WTC11 (cell line): ENCODE measurements around the gene GSK3B. TPM values are rescaled to one million over a fixed set of nuclear protein-coding genes. Genes with fewer than 3 reads are reported as not detected.

Source experiments
- ATAC-seq: fragments of 200-7000 bp; cut with Tn5 transposase; 2 replicates; pipeline ENCODE4 v1.10.0; 2021; ENCODE audit warnings: mild to moderate bottlenecking, moderate library complexity
- CTCF ChIA-PET: fragments of 300-600 bp; sonication (Branson Sonifier 250); formaldehyde crosslinking; loops from one replicate; lab custom pipeline; 2021; ENCODE audit warnings: antibody characterized with exemption; lab: Charles Lee
- POLR2A ChIA-PET: fragments of 350-600 bp; sonication (Branson Sonifier 250); formaldehyde crosslinking; loops from one replicate; lab custom pipeline; 2021; ENCODE audit warnings: antibody characterized with exemption; lab: Charles Lee
- DNase-seq: peaks from one replicate; pipeline ENCODE4 v3.0.0; 2021; ENCODE audit warnings: low spot score
- H3K27ac Mint-ChIP-seq: 2 replicates; pipeline ENCODE4 v1.8.0; 2021; ENCODE audit warnings: mixed read lengths
- H3K27me3 Mint-ChIP-seq: 2 replicates; pipeline ENCODE4 v1.8.0; 2021; ENCODE audit warnings: low read depth, mild to moderate bottlenecking, moderate library complexity, mixed read lengths
- H3K36me3 Mint-ChIP-seq: 2 replicates; pipeline ENCODE4 v1.8.0; 2021; ENCODE audit warnings: mixed read lengths
- H3K4me1 Mint-ChIP-seq: 2 replicates; pipeline ENCODE4 v1.8.0; 2022; ENCODE audit warnings: mixed read lengths
- H3K4me3 Mint-ChIP-seq: 2 replicates; pipeline ENCODE4 v1.8.0; 2021; ENCODE audit warnings: mild to moderate bottlenecking, moderate library complexity, mixed read lengths
- H3K9me3 Mint-ChIP-seq: 2 replicates; pipeline ENCODE4 v1.8.0; 2021; ENCODE audit warnings: mixed read lengths
- ATF1 ChIP-seq: sonication (generic); formaldehyde crosslinking; IDR thresholded peaks from 2 replicates; pipeline ENCODE4 v1.8.1; 2023; ENCODE audit warnings: mild to moderate bottlenecking, moderate library complexity, missing genetic modification reagents
- ELF4 ChIP-seq: sonication (generic); formaldehyde crosslinking; IDR thresholded peaks from 2 replicates; pipeline ENCODE4 v1.8.1; 2022; ENCODE audit warnings: low read depth, mild to moderate bottlenecking, moderate library complexity, missing genetic modification reagents
- ETV6 ChIP-seq: sonication (generic); formaldehyde crosslinking; IDR thresholded peaks from 2 replicates; pipeline ENCODE4 v1.8.1; 2022; ENCODE audit warnings: mild to moderate bottlenecking, missing genetic modification reagents
- FOXK1 ChIP-seq: sonication (generic); formaldehyde crosslinking; IDR thresholded peaks from 2 replicates; pipeline ENCODE4 v1.8.0; 2022; ENCODE audit warnings: mild to moderate bottlenecking, moderate library complexity, missing genetic modification reagents
- GABPB1 ChIP-seq: sonication (generic); formaldehyde crosslinking; IDR thresholded peaks from 2 replicates; pipeline ENCODE4 v1.8.1; 2023; ENCODE audit warnings: mild to moderate bottlenecking, missing genetic modification reagents
- OVOL2 ChIP-seq: fragments of 250-450 bp; sonication (Bioruptor Pico); IDR thresholded peaks from 2 replicates; pipeline ENCODE4 v1.9.0; 2021; ENCODE audit warnings: mild to moderate bottlenecking, borderline replicate concordance
- SOX15 ChIP-seq: fragments of 250-450 bp; sonication (Bioruptor Pico); IDR thresholded peaks from 2 replicates; pipeline ENCODE4 v1.9.0; 2021; ENCODE audit warnings: mild to moderate bottlenecking
- SP1 ChIP-seq: sonication (generic); formaldehyde crosslinking; conservative IDR thresholded peaks from 2 replicates; pipeline ENCODE4 v1.8.1; 2022; ENCODE audit warnings: missing genetic modification reagents
- ZBTB21 ChIP-seq: sonication (generic); formaldehyde crosslinking; IDR thresholded peaks from 2 replicates; pipeline ENCODE4 v1.8.1; 2023; ENCODE audit warnings: mild to moderate bottlenecking, missing genetic modification reagents, borderline replicate concordance
- total RNA-seq: library from RNA; stranded (reverse); gene quantifications from 3 replicates; pipeline ENCODE4 v1.2.3, GENCODE V29; 2021
- TF ChIP-seq, protein P1 (sequence below): sonication (generic); formaldehyde crosslinking; IDR thresholded peaks from 2 replicates; pipeline ENCODE4 v1.8.0; 2022; ENCODE audit warnings: mild to moderate bottlenecking, missing genetic modification reagents
- TF ChIP-seq, protein P2 (sequence below): sonication (generic); formaldehyde crosslinking; IDR thresholded peaks from 2 replicates; pipeline ENCODE4 v1.8.0; 2022; ENCODE audit warnings: mild to moderate bottlenecking, missing genetic modification reagents
- TF ChIP-seq, protein P3 (sequence below): sonication (generic); formaldehyde crosslinking; IDR thresholded peaks from 2 replicates; pipeline ENCODE4 v1.8.1; 2022; ENCODE audit warnings: mild to moderate bottlenecking, missing genetic modification reagents, moderate library complexity, borderline replicate concordance
- TF ChIP-seq, protein P4 (sequence below): sonication (generic); formaldehyde crosslinking; IDR thresholded peaks from 2 replicates; pipeline ENCODE4 v1.8.1; 2022; ENCODE audit warnings: mild to moderate bottlenecking, moderate library complexity, missing genetic modification reagents
- TF ChIP-seq, protein P5 (sequence below): sonication (generic); formaldehyde crosslinking; conservative IDR thresholded peaks from 2 replicates; pipeline ENCODE4 v1.8.1; 2023; ENCODE audit warnings: mild to moderate bottlenecking, low read depth, missing genetic modification reagents, moderate library complexity
- TF ChIP-seq, protein P6 (sequence below): sonication (generic); formaldehyde crosslinking; IDR thresholded peaks from 2 replicates; pipeline ENCODE4 v1.8.0; 2023; ENCODE audit warnings: missing genetic modification reagents
- TF ChIP-seq, protein P7 (sequence below): sonication (generic); formaldehyde crosslinking; IDR thresholded peaks from 2 replicates; pipeline ENCODE4 v1.8.1; 2023; ENCODE audit warnings: mild to moderate bottlenecking, missing genetic modification reagents
- TF ChIP-seq, protein P8 (sequence below): sonication (generic); formaldehyde crosslinking; IDR thresholded peaks from 2 replicates; pipeline ENCODE4 v1.8.0; 2022; ENCODE audit warnings: mild to moderate bottlenecking, missing genetic modification reagents
- TF ChIP-seq, protein P9 (sequence below): sonication (generic); formaldehyde crosslinking; IDR thresholded peaks from 2 replicates; pipeline ENCODE4 v1.8.1; 2023; ENCODE audit warnings: mild to moderate bottlenecking, missing genetic modification reagents, moderate library complexity
- TF ChIP-seq, protein P10 (sequence below): fragments of 200-600 bp; IDR thresholded peaks from 2 replicates; pipeline ENCODE4 v1.8.0; 2022; ENCODE audit warnings: antibody characterized with exemption

GSK3B gene
- total RNA-seq, 1 experiment from 2014 or later, result 48.9 TPM

DNA sequence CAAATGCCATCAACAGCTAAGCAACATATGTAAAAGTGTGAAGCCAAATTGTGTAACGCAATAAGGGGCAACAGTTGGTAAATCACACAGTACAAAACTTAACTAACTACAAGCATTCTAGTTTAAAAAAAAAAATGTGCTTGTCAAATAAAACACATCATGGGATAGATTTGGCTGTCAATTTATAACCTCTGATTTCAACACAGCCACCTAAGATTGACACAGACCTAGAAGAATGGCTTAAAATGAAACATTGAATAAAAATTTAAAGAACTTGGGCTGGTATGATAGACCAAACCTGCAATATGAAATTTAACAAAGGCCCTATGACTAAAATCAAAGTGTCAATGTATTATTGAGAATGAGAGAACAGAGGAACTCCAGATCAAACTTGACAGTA is 164.0 kb downstream of the GSK3B start:
- no peak overlapping the region for H3K27ac Mint-ChIP-seq
- CTCF ChIA-PET, result no interaction called here
- ATAC-seq, result no peak
- no peaks in the 10 kb centered on the region for H3K27me3 Mint-ChIP-seq
- TF ChIP-seq GABPB1 (CRISPR knock-in tag) (no peak), ZBTB21 (CRISPR knock-in tag) (no peak), SP1 (CRISPR knock-in tag) (no peak), ETV6 (no peak), FOXK1 (CRISPR knock-in tag) (no peak), ELF4 (CRISPR knock-in tag) (no peak), OVOL2 (CRISPR knock-in tag) (no peak), SOX15 (CRISPR knock-in tag) (no peak), ATF1 (no peak)
- TF ChIP-seq, protein P1, sequence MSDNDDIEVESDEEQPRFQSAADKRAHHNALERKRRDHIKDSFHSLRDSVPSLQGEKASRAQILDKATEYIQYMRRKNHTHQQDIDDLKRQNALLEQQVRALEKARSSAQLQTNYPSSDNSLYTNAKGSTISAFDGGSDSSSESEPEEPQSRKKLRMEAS, result no peak
- TF ChIP-seq, protein P2, sequence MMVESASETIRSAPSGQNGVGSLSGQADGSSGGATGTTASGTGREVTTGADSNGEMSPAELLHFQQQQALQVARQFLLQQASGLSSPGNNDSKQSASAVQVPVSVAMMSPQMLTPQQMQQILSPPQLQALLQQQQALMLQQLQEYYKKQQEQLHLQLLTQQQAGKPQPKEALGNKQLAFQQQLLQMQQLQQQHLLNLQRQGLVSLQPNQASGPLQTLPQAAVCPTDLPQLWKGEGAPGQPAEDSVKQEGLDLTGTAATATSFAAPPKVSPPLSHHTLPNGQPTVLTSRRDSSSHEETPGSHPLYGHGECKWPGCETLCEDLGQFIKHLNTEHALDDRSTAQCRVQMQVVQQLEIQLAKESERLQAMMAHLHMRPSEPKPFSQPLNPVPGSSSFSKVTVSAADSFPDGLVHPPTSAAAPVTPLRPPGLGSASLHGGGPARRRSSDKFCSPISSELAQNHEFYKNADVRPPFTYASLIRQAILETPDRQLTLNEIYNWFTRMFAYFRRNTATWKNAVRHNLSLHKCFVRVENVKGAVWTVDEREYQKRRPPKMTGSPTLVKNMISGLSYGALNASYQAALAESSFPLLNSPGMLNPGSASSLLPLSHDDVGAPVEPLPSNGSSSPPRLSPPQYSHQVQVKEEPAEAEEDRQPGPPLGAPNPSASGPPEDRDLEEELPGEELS, result no peak
- TF ChIP-seq, protein P3, sequence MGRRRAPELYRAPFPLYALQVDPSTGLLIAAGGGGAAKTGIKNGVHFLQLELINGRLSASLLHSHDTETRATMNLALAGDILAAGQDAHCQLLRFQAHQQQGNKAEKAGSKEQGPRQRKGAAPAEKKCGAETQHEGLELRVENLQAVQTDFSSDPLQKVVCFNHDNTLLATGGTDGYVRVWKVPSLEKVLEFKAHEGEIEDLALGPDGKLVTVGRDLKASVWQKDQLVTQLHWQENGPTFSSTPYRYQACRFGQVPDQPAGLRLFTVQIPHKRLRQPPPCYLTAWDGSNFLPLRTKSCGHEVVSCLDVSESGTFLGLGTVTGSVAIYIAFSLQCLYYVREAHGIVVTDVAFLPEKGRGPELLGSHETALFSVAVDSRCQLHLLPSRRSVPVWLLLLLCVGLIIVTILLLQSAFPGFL (CRISPR knock-in tag), result no peak
- TF ChIP-seq, protein P4, sequence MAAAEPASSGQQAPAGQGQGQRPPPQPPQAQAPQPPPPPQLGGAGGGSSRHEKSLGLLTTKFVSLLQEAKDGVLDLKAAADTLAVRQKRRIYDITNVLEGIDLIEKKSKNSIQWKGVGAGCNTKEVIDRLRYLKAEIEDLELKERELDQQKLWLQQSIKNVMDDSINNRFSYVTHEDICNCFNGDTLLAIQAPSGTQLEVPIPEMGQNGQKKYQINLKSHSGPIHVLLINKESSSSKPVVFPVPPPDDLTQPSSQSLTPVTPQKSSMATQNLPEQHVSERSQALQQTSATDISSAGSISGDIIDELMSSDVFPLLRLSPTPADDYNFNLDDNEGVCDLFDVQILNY (CRISPR knock-in tag), result no peak
- TF ChIP-seq, protein P5, sequence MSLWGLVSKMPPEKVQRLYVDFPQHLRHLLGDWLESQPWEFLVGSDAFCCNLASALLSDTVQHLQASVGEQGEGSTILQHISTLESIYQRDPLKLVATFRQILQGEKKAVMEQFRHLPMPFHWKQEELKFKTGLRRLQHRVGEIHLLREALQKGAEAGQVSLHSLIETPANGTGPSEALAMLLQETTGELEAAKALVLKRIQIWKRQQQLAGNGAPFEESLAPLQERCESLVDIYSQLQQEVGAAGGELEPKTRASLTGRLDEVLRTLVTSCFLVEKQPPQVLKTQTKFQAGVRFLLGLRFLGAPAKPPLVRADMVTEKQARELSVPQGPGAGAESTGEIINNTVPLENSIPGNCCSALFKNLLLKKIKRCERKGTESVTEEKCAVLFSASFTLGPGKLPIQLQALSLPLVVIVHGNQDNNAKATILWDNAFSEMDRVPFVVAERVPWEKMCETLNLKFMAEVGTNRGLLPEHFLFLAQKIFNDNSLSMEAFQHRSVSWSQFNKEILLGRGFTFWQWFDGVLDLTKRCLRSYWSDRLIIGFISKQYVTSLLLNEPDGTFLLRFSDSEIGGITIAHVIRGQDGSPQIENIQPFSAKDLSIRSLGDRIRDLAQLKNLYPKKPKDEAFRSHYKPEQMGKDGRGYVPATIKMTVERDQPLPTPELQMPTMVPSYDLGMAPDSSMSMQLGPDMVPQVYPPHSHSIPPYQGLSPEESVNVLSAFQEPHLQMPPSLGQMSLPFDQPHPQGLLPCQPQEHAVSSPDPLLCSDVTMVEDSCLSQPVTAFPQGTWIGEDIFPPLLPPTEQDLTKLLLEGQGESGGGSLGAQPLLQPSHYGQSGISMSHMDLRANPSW (CRISPR knock-in tag), result no peak
- TF ChIP-seq, protein P6, sequence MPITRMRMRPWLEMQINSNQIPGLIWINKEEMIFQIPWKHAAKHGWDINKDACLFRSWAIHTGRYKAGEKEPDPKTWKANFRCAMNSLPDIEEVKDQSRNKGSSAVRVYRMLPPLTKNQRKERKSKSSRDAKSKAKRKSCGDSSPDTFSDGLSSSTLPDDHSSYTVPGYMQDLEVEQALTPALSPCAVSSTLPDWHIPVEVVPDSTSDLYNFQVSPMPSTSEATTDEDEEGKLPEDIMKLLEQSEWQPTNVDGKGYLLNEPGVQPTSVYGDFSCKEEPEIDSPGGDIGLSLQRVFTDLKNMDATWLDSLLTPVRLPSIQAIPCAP (CRISPR knock-in tag), result no peak
- TF ChIP-seq, protein P7, sequence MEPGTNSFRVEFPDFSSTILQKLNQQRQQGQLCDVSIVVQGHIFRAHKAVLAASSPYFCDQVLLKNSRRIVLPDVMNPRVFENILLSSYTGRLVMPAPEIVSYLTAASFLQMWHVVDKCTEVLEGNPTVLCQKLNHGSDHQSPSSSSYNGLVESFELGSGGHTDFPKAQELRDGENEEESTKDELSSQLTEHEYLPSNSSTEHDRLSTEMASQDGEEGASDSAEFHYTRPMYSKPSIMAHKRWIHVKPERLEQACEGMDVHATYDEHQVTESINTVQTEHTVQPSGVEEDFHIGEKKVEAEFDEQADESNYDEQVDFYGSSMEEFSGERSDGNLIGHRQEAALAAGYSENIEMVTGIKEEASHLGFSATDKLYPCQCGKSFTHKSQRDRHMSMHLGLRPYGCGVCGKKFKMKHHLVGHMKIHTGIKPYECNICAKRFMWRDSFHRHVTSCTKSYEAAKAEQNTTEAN (CRISPR knock-in tag), result no peak
- TF ChIP-seq, protein P8, sequence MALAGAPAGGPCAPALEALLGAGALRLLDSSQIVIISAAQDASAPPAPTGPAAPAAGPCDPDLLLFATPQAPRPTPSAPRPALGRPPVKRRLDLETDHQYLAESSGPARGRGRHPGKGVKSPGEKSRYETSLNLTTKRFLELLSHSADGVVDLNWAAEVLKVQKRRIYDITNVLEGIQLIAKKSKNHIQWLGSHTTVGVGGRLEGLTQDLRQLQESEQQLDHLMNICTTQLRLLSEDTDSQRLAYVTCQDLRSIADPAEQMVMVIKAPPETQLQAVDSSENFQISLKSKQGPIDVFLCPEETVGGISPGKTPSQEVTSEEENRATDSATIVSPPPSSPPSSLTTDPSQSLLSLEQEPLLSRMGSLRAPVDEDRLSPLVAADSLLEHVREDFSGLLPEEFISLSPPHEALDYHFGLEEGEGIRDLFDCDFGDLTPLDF, result no peak
- TF ChIP-seq, protein P9, sequence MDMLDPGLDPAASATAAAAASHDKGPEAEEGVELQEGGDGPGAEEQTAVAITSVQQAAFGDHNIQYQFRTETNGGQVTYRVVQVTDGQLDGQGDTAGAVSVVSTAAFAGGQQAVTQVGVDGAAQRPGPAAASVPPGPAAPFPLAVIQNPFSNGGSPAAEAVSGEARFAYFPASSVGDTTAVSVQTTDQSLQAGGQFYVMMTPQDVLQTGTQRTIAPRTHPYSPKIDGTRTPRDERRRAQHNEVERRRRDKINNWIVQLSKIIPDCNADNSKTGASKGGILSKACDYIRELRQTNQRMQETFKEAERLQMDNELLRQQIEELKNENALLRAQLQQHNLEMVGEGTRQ (CRISPR knock-in tag), result no peak
- TF ChIP-seq, protein P10, sequence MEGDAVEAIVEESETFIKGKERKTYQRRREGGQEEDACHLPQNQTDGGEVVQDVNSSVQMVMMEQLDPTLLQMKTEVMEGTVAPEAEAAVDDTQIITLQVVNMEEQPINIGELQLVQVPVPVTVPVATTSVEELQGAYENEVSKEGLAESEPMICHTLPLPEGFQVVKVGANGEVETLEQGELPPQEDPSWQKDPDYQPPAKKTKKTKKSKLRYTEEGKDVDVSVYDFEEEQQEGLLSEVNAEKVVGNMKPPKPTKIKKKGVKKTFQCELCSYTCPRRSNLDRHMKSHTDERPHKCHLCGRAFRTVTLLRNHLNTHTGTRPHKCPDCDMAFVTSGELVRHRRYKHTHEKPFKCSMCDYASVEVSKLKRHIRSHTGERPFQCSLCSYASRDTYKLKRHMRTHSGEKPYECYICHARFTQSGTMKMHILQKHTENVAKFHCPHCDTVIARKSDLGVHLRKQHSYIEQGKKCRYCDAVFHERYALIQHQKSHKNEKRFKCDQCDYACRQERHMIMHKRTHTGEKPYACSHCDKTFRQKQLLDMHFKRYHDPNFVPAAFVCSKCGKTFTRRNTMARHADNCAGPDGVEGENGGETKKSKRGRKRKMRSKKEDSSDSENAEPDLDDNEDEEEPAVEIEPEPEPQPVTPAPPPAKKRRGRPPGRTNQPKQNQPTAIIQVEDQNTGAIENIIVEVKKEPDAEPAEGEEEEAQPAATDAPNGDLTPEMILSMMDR, result no peak
- no peak overlapping the region for H3K4me3 Mint-ChIP-seq
- no peaks in the 10 kb centered on the region for H3K4me1 Mint-ChIP-seq
- H3K36me3 Mint-ChIP-seq, result no peaks in the 10 kb centered on the region
- POLR2A ChIA-PET, result no interaction called here
- DNase-seq, result no peak
- no peaks in the 10 kb centered on the region for H3K9me3 Mint-ChIP-seq
